Measurements from ENCODE around the gene DENND4B.

The DENND4B gene

DNA sequence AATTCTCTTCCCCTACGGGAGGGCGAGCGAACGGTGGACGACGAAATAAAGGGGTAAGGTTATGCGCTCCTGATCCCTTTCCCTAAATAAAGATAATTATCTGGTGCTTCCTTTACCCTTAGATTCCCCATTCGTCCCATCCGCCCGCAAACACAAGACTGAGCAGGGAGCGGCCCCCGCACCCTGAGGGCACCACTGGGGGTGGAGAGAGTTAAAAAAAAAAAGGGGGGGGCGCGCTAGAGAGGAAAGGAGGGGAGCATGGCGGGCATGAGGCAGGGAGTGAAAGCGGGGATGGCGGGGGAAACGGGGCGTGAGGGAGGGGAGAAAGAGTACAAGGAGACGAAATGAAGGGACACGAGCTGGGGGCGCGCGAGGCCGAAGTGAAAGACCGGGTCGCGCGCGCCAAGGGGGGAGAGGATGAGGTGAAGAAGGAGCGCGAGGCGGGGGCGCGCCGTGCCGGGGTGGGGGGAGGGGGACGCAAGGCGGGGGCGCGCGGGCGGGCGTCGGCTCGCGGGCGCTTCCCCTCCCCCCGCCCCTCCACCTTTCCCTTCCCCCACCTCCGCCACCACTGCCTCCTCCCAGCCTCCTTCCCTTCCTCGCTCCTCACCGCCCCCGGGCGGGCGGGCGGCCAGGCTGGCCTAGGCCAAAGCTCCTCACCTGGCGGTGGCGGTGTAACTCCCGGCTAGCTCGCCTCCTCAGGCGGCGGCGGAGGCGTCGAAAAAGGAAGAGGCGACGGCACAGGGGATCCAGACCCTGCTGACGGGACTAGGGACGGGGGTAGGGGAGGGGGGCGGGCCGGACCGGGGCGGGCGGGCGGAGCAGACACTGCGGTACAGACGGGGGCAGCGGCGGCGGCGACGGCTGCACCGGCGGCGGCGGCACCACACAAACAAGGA lies 24.2 kb downstream of the DENND4B start:
- TF ChIP-seq, protein P1, sequence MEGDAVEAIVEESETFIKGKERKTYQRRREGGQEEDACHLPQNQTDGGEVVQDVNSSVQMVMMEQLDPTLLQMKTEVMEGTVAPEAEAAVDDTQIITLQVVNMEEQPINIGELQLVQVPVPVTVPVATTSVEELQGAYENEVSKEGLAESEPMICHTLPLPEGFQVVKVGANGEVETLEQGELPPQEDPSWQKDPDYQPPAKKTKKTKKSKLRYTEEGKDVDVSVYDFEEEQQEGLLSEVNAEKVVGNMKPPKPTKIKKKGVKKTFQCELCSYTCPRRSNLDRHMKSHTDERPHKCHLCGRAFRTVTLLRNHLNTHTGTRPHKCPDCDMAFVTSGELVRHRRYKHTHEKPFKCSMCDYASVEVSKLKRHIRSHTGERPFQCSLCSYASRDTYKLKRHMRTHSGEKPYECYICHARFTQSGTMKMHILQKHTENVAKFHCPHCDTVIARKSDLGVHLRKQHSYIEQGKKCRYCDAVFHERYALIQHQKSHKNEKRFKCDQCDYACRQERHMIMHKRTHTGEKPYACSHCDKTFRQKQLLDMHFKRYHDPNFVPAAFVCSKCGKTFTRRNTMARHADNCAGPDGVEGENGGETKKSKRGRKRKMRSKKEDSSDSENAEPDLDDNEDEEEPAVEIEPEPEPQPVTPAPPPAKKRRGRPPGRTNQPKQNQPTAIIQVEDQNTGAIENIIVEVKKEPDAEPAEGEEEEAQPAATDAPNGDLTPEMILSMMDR (IDR thresholded peaks at IDR 0.05; ENCODE audit: insufficient read depth, low read length, poor library complexity, severe bottlenecking), result peak; percentile 48
- no peaks in the 10 kb centered on the region for H3K36me3 ChIP-seq (ENCODE audit: control insufficient read depth, insufficient read depth, low read length)
- peak overlapping the region; percentile 71 for H3K4me3 ChIP-seq (replicated peaks; ENCODE audit: low read depth, low read length)
- no peak for DNase-seq (ENCODE audit: extremely low read depth, insufficient read length)
- H3K27me3 ChIP-seq (replicated peaks; ENCODE audit: control insufficient read depth, insufficient read depth, low read length), result no peaks in the 10 kb centered on the region

GRCh38 chr1:153921803-153922075 lies 24.8 kb downstream of the DENND4B start:
- TF ChIP-seq, protein P1 (IDR thresholded peaks at IDR 0.05; ENCODE audit: insufficient read depth, low read length, poor library complexity, severe bottlenecking), result no peak
- Histone ChIP-seq H3K27me3 (replicated peaks; ENCODE audit: control insufficient read depth, insufficient read depth, low read length) (no peaks in the 10 kb centered on the region), H3K36me3 (ENCODE audit: control insufficient read depth, insufficient read depth, low read length) (no peaks in the 10 kb centered on the region), H3K4me3 (replicated peaks; ENCODE audit: low read depth, low read length) (peak overlapping the region; percentile 71)
- DNase-seq (ENCODE audit: extremely low read depth, insufficient read length), result no peak

DNA sequence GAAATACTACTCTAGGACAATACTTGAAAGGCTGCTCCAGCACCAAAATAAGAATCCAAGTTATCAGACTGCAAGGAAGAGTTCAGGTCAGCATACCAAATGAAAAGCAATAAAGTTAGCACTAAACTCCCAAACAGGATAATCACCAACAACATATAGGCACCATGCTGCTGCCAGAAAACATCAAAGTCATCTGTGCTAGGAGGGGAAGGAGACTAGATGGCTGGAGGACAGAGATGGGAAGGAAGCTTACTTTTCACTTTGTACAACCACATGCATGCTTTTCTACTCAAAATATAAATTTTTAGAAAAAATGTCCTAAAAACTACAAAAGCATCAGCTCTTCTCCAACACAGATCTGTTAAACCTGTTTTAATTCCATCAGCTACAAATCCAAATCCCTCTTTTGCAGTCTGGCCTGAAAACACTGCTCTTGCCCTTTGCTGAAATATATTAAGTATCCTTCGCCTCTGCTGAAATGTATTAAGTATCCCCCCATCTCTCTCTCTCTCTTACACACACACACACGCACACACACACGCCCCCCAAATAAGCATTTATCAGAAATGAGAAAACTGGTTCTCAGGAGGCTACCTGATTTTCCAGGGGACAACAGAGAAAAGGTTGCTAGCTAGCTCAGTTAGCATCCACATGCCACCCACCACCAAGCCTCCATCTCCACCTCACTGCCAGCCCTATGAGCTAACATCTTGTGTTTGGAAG lies 25.3 kb downstream of the DENND4B start:
- DNase-seq (ENCODE audit: extremely low read depth, insufficient read length), result no peak
- Histone ChIP-seq H3K4me3 (replicated peaks; ENCODE audit: low read depth, low read length) (peak overlapping the region; percentile 71), H3K36me3 (ENCODE audit: control insufficient read depth, insufficient read depth, low read length) (no peaks in the 10 kb centered on the region), H3K27me3 (replicated peaks; ENCODE audit: control insufficient read depth, insufficient read depth, low read length) (no peaks in the 10 kb centered on the region)
- TF ChIP-seq, protein P1 (IDR thresholded peaks at IDR 0.05; ENCODE audit: insufficient read depth, low read length, poor library complexity, severe bottlenecking), result no peak

DNA sequence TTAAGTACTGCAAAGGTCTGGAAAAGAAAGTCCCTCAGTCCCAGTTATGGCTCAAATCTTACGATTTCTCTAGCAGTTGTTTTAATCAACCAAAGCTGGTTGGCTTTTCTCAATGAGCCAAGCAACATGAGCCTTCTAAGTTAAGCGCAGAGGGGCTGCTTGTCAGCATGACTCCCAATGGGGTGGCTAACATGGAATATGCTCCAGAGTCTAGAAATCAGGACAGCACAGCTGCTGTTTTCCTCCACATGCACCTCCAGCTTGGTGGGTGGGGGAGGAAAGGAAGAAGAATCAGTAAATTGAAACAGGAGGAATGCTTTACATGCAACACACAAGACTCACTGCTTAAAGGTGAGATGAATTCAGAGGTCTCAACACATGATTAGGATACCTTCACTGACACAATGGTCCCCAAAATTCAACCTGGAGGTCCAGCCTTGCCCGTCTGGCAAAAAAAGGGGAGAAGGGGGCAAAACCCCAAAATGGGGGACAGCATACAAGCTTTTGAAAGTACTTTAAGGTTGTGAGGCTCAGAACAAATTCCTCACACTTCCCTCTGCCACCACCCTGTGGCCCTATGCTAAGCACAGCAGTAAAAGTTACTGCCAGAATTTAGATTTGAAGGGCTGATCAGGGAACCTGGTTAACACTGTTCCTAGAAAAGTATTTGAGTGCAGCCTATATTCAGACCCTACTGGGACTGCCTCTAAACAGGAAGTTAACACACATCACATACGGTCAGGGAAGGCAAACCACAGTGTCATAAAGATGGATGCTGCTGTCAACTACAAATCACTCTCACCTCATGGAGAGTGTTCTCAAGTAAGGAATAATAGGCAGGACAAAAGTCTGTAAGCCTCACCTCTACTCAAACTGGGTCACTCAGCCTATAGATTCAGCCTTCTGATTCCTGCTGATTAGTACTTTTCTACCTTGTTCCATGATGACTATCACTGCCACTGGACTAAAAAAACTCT lies 26.4 kb downstream of the DENND4B start:
- DNase-seq (ENCODE audit: extremely low read depth, insufficient read length), result no peak
- peak overlapping the region; percentile 71 for H3K4me3 ChIP-seq (replicated peaks; ENCODE audit: low read depth, low read length)
- H3K36me3 ChIP-seq (ENCODE audit: control insufficient read depth, insufficient read depth, low read length), result no peaks in the 10 kb centered on the region
- TF ChIP-seq, protein P1 (IDR thresholded peaks at IDR 0.05; ENCODE audit: insufficient read depth, low read length, poor library complexity, severe bottlenecking), result peak; percentile 46
- H3K27me3 ChIP-seq (replicated peaks; ENCODE audit: control insufficient read depth, insufficient read depth, low read length), result no peaks in the 10 kb centered on the region

DNA sequence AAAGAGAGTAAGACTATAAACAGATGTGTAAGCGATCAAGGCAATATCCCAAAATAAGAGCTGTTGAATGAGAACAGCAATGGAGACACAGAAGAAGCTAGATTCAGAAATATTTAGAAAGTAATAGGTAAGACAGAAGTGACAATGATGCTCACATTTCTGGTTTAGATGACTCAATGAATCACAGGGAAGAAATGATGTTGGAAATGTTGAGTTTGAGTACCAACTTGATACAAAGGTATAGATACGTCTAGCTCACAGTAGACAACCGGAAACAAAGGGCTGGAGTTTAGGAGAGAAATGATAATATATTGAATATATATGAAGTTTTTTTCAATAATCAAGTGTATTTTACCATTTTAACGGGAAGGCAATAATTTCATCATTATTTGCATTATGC lies 30.2 kb downstream of the DENND4B start:
- Histone ChIP-seq H3K36me3 (ENCODE audit: control insufficient read depth, insufficient read depth, low read length) (peaks cover 2% of the 10 kb centered on the region), H3K4me3 (replicated peaks; ENCODE audit: low read depth, low read length) (no peak overlapping the region), H3K27me3 (replicated peaks; ENCODE audit: control insufficient read depth, insufficient read depth, low read length) (no peaks in the 10 kb centered on the region)
- TF ChIP-seq, protein P1 (IDR thresholded peaks at IDR 0.05; ENCODE audit: insufficient read depth, low read length, poor library complexity, severe bottlenecking), result no peak
- DNase-seq (ENCODE audit: extremely low read depth, insufficient read length), result no peak
